Activated CD8-positive, alpha-beta T cell treated with anti-CD3 and anti-CD28 coated beads for 36 hours (primary cell): ENCODE results near the gene CDH23. TPM values are rescaled to one million over a fixed set of nuclear protein-coding genes. Genes with fewer than 3 reads are reported as not detected.

Source experiments
- ATAC-seq: fragments of 200-7000 bp; cut with Tn5 transposase; one replicate; pipeline ENCODE4 v1.10.0; 2021; ENCODE audit warnings: mild to moderate bottlenecking, moderate library complexity
- CTCF ChIA-PET: fragments of 350-600 bp; sonication (Branson Sonifier 250); formaldehyde crosslinking; loops from one replicate; lab custom pipeline; 2021; ENCODE audit warnings: antibody characterized with exemption; lab: Charles Lee
- POLR2A ChIA-PET: fragments of 350-600 bp; sonication (Branson Sonifier 250); formaldehyde crosslinking; loops from one replicate; lab custom pipeline; 2021; ENCODE audit warnings: antibody characterized with exemption; lab: Charles Lee
- DNase-seq: peaks from one replicate; pipeline ENCODE4 v3.0.0-alpha.2; 2020
- H3K27ac Mint-ChIP-seq: one replicate; pipeline ENCODE4 v1.8.0; 2021; ENCODE audit warnings: mild to moderate bottlenecking, mixed read lengths
- H3K27me3 Mint-ChIP-seq: one replicate; pipeline ENCODE4 v1.8.0; 2021; ENCODE audit warnings: mixed read lengths
- H3K36me3 Mint-ChIP-seq: one replicate; pipeline ENCODE4 v1.8.0; 2021; ENCODE audit warnings: low read depth, mixed read lengths
- H3K4me1 Mint-ChIP-seq: one replicate; pipeline ENCODE4 v1.8.0; 2021; ENCODE audit warnings: low read depth, mixed read lengths
- H3K4me3 Mint-ChIP-seq: one replicate; pipeline ENCODE4 v1.8.0; 2021; ENCODE audit warnings: mild to moderate bottlenecking, moderate library complexity, mixed read lengths
- H3K9me3 Mint-ChIP-seq: one replicate; pipeline ENCODE4 v1.8.0; 2021; ENCODE audit warnings: mixed read lengths
- CTCF ChIP-seq: fragments of 200-600 bp; IDR thresholded peaks from one replicate; pipeline ENCODE4 v1.8.0; 2022; ENCODE audit warnings: antibody characterized with exemption, mild to moderate bottlenecking
- intact Hi-C: fragments of 100-400 bp; cut with micrococcal nuclease; formaldehyde crosslinking; loops from one replicate; pipeline ENCODE4 v1.10.0; 2022
- total RNA-seq, 2 experiments: library from RNA; stranded (reverse); gene quantifications; one replicate each; pipeline ENCODE4 v1.2.3, GENCODE V29; 2021

CDH23 gene
- total RNA-seq, 2 experiments from 2014 or later: 2.4 to 2.7 TPM

GRCh38 chr10:71480662-71481061 is 83.9 kb downstream of the CDH23 start:
- Mint-ChIP-seq H3K27me3 (peaks cover 9% of the 10 kb centered on the region), H3K9me3 (no peaks in the 10 kb centered on the region), H3K4me3 (no peak overlapping the region), H3K36me3 (no peaks in the 10 kb centered on the region), H3K4me1 (no peaks in the 10 kb centered on the region), H3K27ac (no peak overlapping the region)
- ChIA-PET POLR2A (no interaction called here), CTCF (no interaction called here)
- no peak for DNase-seq
- intact Hi-C loops: no loop called here
- no peak for TF ChIP-seq CTCF
- ATAC-seq: no peak

DNA sequence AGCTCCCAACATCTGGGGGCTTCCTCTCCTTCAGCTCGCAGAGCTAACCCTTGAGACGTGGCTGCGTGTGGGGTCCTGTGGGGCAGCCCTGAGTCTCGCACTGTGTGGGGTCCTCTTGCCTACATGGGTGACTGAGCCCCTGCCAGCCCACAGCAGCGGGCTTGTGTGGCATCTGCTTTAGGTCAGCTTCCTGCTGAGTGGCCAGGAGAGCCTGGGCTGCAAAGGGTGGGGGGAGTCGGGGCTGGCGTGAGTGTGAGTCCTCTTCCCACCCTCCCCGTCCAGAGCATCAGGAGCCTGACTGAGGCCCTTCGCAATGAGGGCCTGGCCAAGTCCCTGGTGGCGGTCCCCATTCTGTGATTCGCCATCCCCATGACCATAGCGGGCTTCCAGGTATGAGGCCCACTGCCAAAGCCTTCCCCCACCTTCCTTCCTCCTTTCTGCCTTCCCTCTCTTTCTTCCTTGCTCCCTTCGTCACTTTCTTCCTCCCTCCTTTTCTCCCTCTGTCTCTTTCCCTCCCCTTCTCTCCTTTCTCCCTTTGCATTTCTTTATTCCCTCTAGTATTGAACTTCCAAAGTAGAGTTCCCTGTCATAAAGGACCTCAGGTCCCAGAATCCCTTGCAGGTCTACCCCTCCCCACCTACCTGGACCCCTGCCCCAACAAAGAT is 85.2 kb downstream of the CDH23 start:
- no peaks in the 10 kb centered on the region for H3K4me1 Mint-ChIP-seq
- no peaks in the 10 kb centered on the region for H3K36me3 Mint-ChIP-seq
- H3K27me3 Mint-ChIP-seq: peaks cover 9% of the 10 kb centered on the region
- no peak overlapping the region for H3K27ac Mint-ChIP-seq
- no peak for TF ChIP-seq CTCF
- H3K4me3 Mint-ChIP-seq: no peak overlapping the region
- intact Hi-C loops: no loop called here
- no peaks in the 10 kb centered on the region for H3K9me3 Mint-ChIP-seq
- ChIA-PET POLR2A (no interaction called here), CTCF (no interaction called here)
- ATAC-seq (no peak), DNase-seq (no peak)

- no peak overlapping the region for H3K27ac Mint-ChIP-seq
- CTCF ChIA-PET: interaction anchor here (1.0 to 1.2 kb wide), 3 partner anchors 83 to 87 kb away, joined by 3 read pairs; no protein-coding TSS in a partner anchor
- ATAC-seq (no peak), DNase-seq (no peak)
- no peak for TF ChIP-seq CTCF
- no peaks in the 10 kb centered on the region for H3K4me1 Mint-ChIP-seq
- H3K36me3 Mint-ChIP-seq: no peaks in the 10 kb centered on the region
- intact Hi-C loops: no loop called here
- no peaks in the 10 kb centered on the region for H3K9me3 Mint-ChIP-seq
- POLR2A ChIA-PET: no interaction called here
- H3K27me3 Mint-ChIP-seq: peaks cover 9% of the 10 kb centered on the region
- no peak overlapping the region for H3K4me3 Mint-ChIP-seq
These were observed 85.9 kb downstream of the CDH23 start for GRCh38 chr10:71482620-71483019.

DNA sequence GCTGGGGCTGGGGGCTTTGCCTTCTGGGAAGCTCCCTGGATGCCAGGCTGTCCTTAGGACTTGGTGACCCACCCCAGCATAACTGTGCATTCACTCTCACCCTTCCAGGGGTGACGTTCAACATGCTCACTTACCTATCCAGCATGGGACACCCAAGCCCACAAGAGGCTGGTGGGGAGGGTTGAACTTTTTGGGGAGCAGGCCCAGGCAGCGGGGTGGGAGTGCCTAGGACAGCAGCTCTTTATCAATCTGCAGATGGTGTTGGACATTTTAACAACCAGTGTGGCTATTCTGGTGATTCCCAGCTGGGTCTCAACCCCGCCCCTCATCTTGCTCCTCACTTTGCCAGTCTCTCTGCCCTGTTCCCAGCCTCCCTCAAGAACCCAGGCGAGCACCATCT is 86.4 kb downstream of the CDH23 start:
- no peak overlapping the region for H3K27ac Mint-ChIP-seq
- TF ChIP-seq CTCF: no peak
- no peak overlapping the region for H3K4me3 Mint-ChIP-seq
- intact Hi-C loops: no loop called here
- DNase-seq (no peak), ATAC-seq (no peak)
- peaks cover 9% of the 10 kb centered on the region for H3K27me3 Mint-ChIP-seq
- no peaks in the 10 kb centered on the region for H3K9me3 Mint-ChIP-seq
- H3K4me1 Mint-ChIP-seq: no peaks in the 10 kb centered on the region
- H3K36me3 Mint-ChIP-seq: no peaks in the 10 kb centered on the region
- ChIA-PET CTCF (interaction anchor here (1.0 to 1.2 kb wide), 4 partner anchors 82 to 87 kb away, joined by 3 to 4 read pairs (median 3); partner anchors contain the start of gene CDH23), POLR2A (no interaction called here)

DNA sequence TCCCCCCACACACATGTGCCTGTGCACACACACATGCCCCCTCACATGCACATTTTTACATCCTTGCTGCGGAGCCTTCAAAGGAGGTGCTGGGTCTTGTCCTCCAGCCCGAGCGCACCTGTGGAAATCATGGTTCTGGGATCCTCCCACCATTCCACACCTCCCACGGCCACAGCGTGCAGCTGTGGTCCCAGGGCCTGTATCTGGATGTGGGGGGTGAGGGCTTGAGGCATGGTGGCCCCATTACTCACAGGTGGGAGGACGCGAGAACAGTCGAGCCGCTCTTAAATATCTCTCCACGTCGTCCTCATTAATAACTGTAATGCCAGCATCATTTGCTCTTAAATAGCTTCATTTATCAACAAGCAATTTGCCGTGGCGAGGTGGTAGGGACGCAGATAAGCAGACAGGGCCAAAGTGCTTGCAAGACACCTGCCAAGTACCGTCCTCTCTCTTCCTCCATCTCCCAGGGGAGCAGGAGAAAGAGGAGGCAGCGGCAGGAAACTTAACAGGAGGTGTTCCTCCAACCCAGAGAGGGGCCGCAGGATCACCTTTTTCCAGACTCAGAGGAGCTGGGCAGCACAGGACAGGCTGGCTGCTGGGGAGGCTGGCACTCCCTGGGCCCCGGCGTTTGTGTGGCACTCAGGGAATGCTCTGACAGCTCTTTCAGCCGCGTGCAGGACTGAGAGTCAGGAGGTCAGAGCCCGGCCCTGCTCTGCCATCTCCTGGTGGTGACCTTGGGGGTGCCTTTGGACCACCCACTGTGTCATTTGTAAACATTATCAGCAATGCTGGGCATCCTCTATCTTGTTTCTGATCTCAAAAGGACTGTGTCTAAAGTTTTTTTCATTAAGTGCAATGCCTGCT is 87.4 kb downstream of the CDH23 start:
- no peaks in the 10 kb centered on the region for H3K36me3 Mint-ChIP-seq
- CTCF ChIA-PET: interaction anchor here (1.0 to 1.9 kb wide), 3 partner anchors 81 to 88 kb away, joined by 3 to 5 read pairs (median 4); partner anchors contain the start of gene CDH23
- no peaks in the 10 kb centered on the region for H3K4me1 Mint-ChIP-seq
- DNase-seq (no peak), ATAC-seq (no peak)
- H3K27me3 Mint-ChIP-seq: peaks cover 7% of the 10 kb centered on the region
- H3K27ac Mint-ChIP-seq: no peak overlapping the region
- POLR2A ChIA-PET: no interaction called here
- H3K4me3 Mint-ChIP-seq: no peak overlapping the region
- no peak for TF ChIP-seq CTCF
- peaks cover 5% of the 10 kb centered on the region for H3K9me3 Mint-ChIP-seq
- intact Hi-C loops: no loop called here
